Panc1 (cell line): ENCODE results near the gene ROR1. TPM values are rescaled to one million over a fixed set of nuclear protein-coding genes. Genes with fewer than 3 reads are reported as not detected.

Source experiments
- ATAC-seq: fragments of 200-7000 bp; cut with Tn5 transposase; 2 replicates; pipeline ENCODE4 v1.9.1; 2020; ENCODE audit warnings: mild to moderate bottlenecking, moderate library complexity
- BruUV-seq: library from RNA; stranded (reverse); fragments of 400-500 nt; replicated peaks from 2 replicates; lab custom pipeline; 2021; lab: Mats Ljungman, UMichigan
- CTCF ChIA-PET: fragments of 300-600 bp; sonication (Branson Sonifier 250); formaldehyde crosslinking; loops from one replicate; lab custom pipeline; 2022; ENCODE audit warnings: antibody characterized with exemption; lab: Charles Lee
- POLR2A ChIA-PET: fragments of 300-600 bp; sonication (Branson Sonifier 250); formaldehyde crosslinking; loops from one replicate; lab custom pipeline; 2022; ENCODE audit warnings: antibody characterized with exemption; lab: Charles Lee
- DNase-seq: peaks from one replicate; pipeline ENCODE4 v3.0.0-alpha.2; 2010; ENCODE audit warnings: low read depth, low spot score
- H3K27ac ChIP-seq: 2 replicates; pipeline ENCODE4 v1.5.1; 2011; ENCODE audit warnings: mild to moderate bottlenecking, low read length, inconsistent platforms
- H3K27me3 ChIP-seq: fragments of 200-500 bp; sonication (Bioruptor generic); 2 replicates; pipeline ENCODE4 v1.6.0; 2014; ENCODE audit warnings: low read length, inconsistent platforms; ENCODE audit not compliant: control insufficient read depth, insufficient read depth
- H3K36me3 ChIP-seq: fragments of 200-500 bp; sonication (Bioruptor generic); 2 replicates; pipeline ENCODE4 v1.5.1; 2014; ENCODE audit warnings: inconsistent platforms, mild to moderate bottlenecking, low read length, moderate library complexity; ENCODE audit not compliant: control insufficient read depth, insufficient read depth
- H3K4me1 ChIP-seq: 2 replicates; pipeline ENCODE4 v1.5.1; 2011; ENCODE audit warnings: inconsistent platforms, mild to moderate bottlenecking, low read length, moderate library complexity; ENCODE audit not compliant: control insufficient read depth, insufficient read depth
- H3K4me3 ChIP-seq, 2 experiments: 2 replicates each; pipeline ENCODE4 v1.5.1; 2011 to 2012; ENCODE audit warnings: low read depth in 2 of 2, low read length in 2 of 2, mild to moderate bottlenecking in 2 of 2, inconsistent platforms in 1 of 2, moderate library complexity in 1 of 2
- H3K9me3 ChIP-seq: fragments of 200-500 bp; sonication (Bioruptor generic); 2 replicates; pipeline ENCODE4 v1.5.1; 2014; ENCODE audit warnings: low read depth, mild to moderate bottlenecking, inconsistent platforms, low read length, moderate library complexity; ENCODE audit not compliant: control insufficient read depth, insufficient read depth
- CTCF ChIP-seq: fragments of 450-650 bp; IDR thresholded peaks from 2 replicates; pipeline ENCODE4 v1.5.1; 2017; ENCODE audit warnings: mild to moderate bottlenecking
- POLR2AphosphoS5 ChIP-seq: IDR thresholded peaks from 2 replicates; pipeline ENCODE4 v1.6.1; 2012; ENCODE audit warnings: mild to moderate bottlenecking, low read depth, low read length, moderate library complexity
- REST ChIP-seq, 2 experiments: IDR thresholded peaks; 2 replicates each; pipeline ENCODE4 v1.6.1; 2011 to 2012; ENCODE audit warnings: low read depth in 2 of 2, control low read depth in 1 of 2, low read length in 1 of 2, mild to moderate bottlenecking in 1 of 2, moderate library complexity in 1 of 2; ENCODE audit not compliant: insufficient read depth in 1 of 2
- SIN3A ChIP-seq: IDR thresholded peaks from 2 replicates; pipeline ENCODE4 v1.6.1; 2012; ENCODE audit warnings: low read depth, mild to moderate bottlenecking, low read length, moderate library complexity, borderline replicate concordance; ENCODE audit not compliant: insufficient read depth
- TCF7L2 ChIP-seq: IDR thresholded peaks from 2 replicates; pipeline ENCODE4 v1.6.1; 2011; ENCODE audit warnings: mild to moderate bottlenecking, low read depth, low read length, inconsistent platforms
- in situ Hi-C: cut with HindIII; loops from 2 replicates; pipeline ENCODE4 v1.10.0; 2016; ENCODE audit warnings: low sequenced_read_pairs, low pct_unique_long_range_greater_than_20kb
- intact Hi-C: fragments of 100-400 bp; cut with micrococcal nuclease; formaldehyde crosslinking; loops from one replicate; pipeline ENCODE4 v1.10.0; 2022; ENCODE audit not compliant: unreplicated experiment
- total RNA-seq: library from RNA; stranded (reverse); gene quantifications from one replicate; pipeline ENCODE4 v1.2.1, GENCODE V29; 2021; ENCODE audit not compliant: unreplicated experiment

ROR1 gene
- total RNA-seq, 1 experiment from 2014 or later, result 19.3 TPM

GRCh38 chr1:63797056-63797726, 23.4 kb downstream of the ROR1 start:
- no TSS peak for BruUV-seq
- TF ChIP-seq POLR2AphosphoS5 (no peak), CTCF (no peak), REST (IDR thresholded peaks at IDR 0.05; ENCODE audit: insufficient read depth in 1 of 2, low read depth in 2 of 2, low read length in 1 of 2) (no peak), TCF7L2 (no peak), SIN3A (no peak)
- Histone ChIP-seq H3K4me1 (peaks cover 52% of the 10 kb centered on the region), H3K4me3 (no peak overlapping the region), H3K36me3 (no peaks in the 10 kb centered on the region; the same call in 1 of the 2 replicates), H3K27me3 (no peaks in the 10 kb centered on the region), H3K27ac (peak overlapping the region; percentile 2; the same call in 1 of the 2 replicates), H3K9me3 (no peaks in the 10 kb centered on the region)
- ChIA-PET CTCF (no interaction called here), POLR2A (interaction anchor here (0.6 kb wide), 1 partner anchor 413 kb away, joined by 3 read pairs; no protein-coding TSS in a partner anchor)
- in situ Hi-C loops, result no loop called here
- DNase-seq (no peak), ATAC-seq (no peak)
- intact Hi-C loops, result no loop called here

GRCh38 chr1:63798284-63798683, 24.5 kb downstream of the ROR1 start:
- no TSS peak for BruUV-seq
- Histone ChIP-seq H3K27me3 (no peaks in the 10 kb centered on the region), H3K36me3 (no peaks in the 10 kb centered on the region; the same call in 1 of the 2 replicates), H3K4me3 (no peak overlapping the region), H3K4me1 (peaks cover 53% of the 10 kb centered on the region), H3K27ac (no peak overlapping the region), H3K9me3 (no peaks in the 10 kb centered on the region)
- intact Hi-C loops (no loop called here), in situ Hi-C loops (no loop called here)
- ChIA-PET CTCF (no interaction called here), POLR2A (no interaction called here)
- DNase-seq (no peak), ATAC-seq (no peak)
- no peak for TF ChIP-seq REST (IDR thresholded peaks at IDR 0.05; ENCODE audit: insufficient read depth in 1 of 2, low read depth in 2 of 2, low read length in 1 of 2)
- no peak for TF ChIP-seq TCF7L2
- no peak for TF ChIP-seq CTCF
- TF ChIP-seq SIN3A, result no peak
